ENCODE data around the gene RAG1.

RAG1 gene

DNA sequence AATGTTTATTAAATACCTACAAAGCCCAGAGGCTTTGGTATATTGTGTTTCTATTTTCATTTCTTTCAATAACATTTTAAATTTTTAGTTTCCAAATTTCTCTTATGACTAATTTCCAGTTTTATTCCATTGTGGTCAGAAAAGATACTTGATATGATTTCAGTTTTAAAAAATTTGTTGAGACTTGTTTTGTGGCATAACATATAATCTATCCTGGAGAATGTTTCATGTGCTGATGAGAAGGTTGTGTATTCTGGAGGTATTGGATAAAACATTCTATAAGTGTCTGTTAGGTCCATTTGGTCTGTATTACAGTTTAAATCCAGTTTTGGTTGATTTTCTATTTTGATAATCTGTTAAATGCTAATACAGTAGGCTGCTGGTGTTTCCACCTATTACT, 9.8 kb upstream of the RAG1 start:
- Histone ChIP-seq H3K4me2 (ENCODE audit: low read depth, low read length, poor library complexity, severe bottlenecking) (no peak overlapping the region), H3K4me3 (ENCODE audit: low read length, poor library complexity, severe bottlenecking) (no peak overlapping the region), H3K79me2 (ENCODE audit: insufficient read depth, low read length) (no peaks in the 10 kb centered on the region), H2AFZ (ENCODE audit: low read length) (no peak overlapping the region), H3K9me2 (replicated peaks; ENCODE audit: low read depth, low read length) (no peaks in the 10 kb centered on the region), H3K9ac (ENCODE audit: low read depth, low read length, poor library complexity, severe bottlenecking) (no peak overlapping the region), H3K4me1 (ENCODE audit: insufficient read depth, low read length, poor library complexity, severe bottlenecking) (peaks cover 8% of the 10 kb centered on the region), H3K27me3 (ENCODE audit: insufficient read depth, low read length, poor library complexity, severe bottlenecking) (no peaks in the 10 kb centered on the region), H3K36me3 (ENCODE audit: insufficient read depth, low read length) (no peaks in the 10 kb centered on the region), H3K9me3 (ENCODE audit: insufficient read depth, low read depth, low read length) (peaks cover 21% of the 10 kb centered on the region; the same call in 1 of the 2 replicates), H3F3A (ENCODE audit: low read depth) (no peaks in the 10 kb centered on the region; the same call in 1 of the 2 replicates), H4K20me1 (ENCODE audit: insufficient read depth, low read length, poor library complexity, severe bottlenecking) (no peaks in the 10 kb centered on the region)
- TF ChIP-seq EZH2phosphoT487 (IDR thresholded peaks at IDR 0.05; ENCODE audit: borderline replicate concordance): no peak
- TF ChIP-seq, protein P1, sequence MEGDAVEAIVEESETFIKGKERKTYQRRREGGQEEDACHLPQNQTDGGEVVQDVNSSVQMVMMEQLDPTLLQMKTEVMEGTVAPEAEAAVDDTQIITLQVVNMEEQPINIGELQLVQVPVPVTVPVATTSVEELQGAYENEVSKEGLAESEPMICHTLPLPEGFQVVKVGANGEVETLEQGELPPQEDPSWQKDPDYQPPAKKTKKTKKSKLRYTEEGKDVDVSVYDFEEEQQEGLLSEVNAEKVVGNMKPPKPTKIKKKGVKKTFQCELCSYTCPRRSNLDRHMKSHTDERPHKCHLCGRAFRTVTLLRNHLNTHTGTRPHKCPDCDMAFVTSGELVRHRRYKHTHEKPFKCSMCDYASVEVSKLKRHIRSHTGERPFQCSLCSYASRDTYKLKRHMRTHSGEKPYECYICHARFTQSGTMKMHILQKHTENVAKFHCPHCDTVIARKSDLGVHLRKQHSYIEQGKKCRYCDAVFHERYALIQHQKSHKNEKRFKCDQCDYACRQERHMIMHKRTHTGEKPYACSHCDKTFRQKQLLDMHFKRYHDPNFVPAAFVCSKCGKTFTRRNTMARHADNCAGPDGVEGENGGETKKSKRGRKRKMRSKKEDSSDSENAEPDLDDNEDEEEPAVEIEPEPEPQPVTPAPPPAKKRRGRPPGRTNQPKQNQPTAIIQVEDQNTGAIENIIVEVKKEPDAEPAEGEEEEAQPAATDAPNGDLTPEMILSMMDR (conservative IDR thresholded peaks at IDR 0.05; ENCODE audit: low read length): no peak

DNA sequence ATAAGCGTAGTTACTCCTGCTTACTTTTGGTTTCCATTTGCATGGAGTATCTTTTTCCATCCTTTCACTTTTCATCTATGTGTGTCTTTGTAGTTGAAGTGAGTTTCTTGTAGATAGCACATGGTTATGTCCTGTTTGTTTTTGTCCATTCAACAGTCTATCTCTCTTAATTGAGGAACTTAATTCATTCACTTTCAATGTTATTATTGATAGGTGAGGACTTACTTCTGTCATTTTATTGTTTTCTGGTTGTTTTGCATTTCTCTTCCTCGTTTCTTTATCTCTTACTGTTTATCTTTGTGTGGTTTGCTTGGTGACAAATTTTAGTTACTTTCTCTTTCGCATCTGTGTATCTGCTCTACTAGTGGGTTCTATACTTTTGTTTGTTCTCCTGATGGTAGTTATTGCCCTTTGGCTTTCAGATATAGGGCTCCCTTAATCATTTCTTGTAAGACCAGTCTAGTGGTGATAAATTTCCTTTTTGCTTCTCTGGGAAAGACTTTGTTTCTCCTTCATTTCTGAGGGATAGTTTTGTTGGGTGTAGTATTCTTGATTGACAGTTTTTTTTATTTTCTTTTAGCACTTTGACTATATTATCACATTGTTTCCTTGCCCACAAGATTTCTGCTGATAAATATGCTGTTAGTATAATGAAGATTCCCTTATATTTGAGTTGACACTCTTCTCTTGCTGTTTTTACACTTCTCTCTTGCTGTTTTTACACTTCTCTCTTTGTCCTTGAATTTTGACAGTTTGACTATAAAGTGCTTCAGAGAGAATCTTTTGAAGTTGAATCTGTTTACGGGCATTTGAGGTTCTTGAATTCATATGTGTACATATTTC, 9.0 kb upstream of the RAG1 start:
- Histone ChIP-seq H3K27me3 (ENCODE audit: insufficient read depth, low read length, poor library complexity, severe bottlenecking) (no peaks in the 10 kb centered on the region), H3K4me2 (ENCODE audit: low read depth, low read length, poor library complexity, severe bottlenecking) (peak overlapping the region; percentile 3), H3K79me2 (ENCODE audit: insufficient read depth, low read length) (no peaks in the 10 kb centered on the region), H4K20me1 (ENCODE audit: insufficient read depth, low read length, poor library complexity, severe bottlenecking) (no peaks in the 10 kb centered on the region), H3K9me2 (replicated peaks; ENCODE audit: low read depth, low read length) (no peaks in the 10 kb centered on the region), H3K4me3 (ENCODE audit: low read length, poor library complexity, severe bottlenecking) (no peak overlapping the region), H3K4me1 (ENCODE audit: insufficient read depth, low read length, poor library complexity, severe bottlenecking) (peaks cover 8% of the 10 kb centered on the region), H3F3A (ENCODE audit: low read depth) (no peaks in the 10 kb centered on the region; the same call in 1 of the 2 replicates), H3K36me3 (ENCODE audit: insufficient read depth, low read length) (no peaks in the 10 kb centered on the region), H2AFZ (ENCODE audit: low read length) (peak overlapping the region; percentile 13; the same call in 1 of the 2 replicates), H3K9ac (ENCODE audit: low read depth, low read length, poor library complexity, severe bottlenecking) (no peak overlapping the region), H3K9me3 (ENCODE audit: insufficient read depth, low read depth, low read length) (peaks cover 21% of the 10 kb centered on the region; the same call in 1 of the 2 replicates)
- TF ChIP-seq EZH2phosphoT487 (IDR thresholded peaks at IDR 0.05; ENCODE audit: borderline replicate concordance): no peak
- TF ChIP-seq, protein P1 (conservative IDR thresholded peaks at IDR 0.05; ENCODE audit: low read length): no peak

DNA sequence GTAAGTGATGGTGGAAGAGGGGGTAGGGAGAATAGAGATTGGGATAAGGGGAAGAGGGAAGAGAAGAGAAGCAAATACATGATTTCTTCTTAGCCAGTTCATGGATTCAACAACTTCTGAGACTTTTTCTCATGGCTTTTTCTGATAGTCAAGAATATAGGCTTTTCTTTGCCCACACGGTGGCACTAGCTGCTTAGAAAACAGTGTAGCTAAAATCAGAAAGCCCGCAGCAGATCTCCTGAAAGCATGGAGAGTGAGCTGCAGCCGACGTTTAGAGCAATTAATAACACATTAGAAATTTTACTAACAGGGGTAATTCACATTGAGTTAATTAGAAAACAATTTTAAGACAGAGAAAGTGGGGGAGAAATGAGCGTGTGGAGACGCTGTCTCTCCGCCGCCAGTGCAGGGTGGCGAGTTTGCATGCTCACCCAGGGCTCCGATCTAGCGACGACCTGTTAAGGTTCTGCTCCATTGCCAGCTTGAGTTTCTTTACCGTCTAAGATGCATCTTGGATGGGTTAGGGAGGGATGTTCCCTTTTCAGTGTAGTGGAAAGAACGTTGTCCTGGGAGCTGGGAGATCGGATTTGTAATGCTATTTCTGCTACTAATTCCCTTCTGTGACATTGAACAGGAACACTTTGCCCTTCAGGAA, 3.3 kb upstream of the RAG1 start:
- peaks cover 5% of the 10 kb centered on the region; the same call in 1 of the 2 replicates for H3K9me3 ChIP-seq (ENCODE audit: insufficient read depth, low read depth, low read length)
- no peaks in the 10 kb centered on the region for H3K9me2 ChIP-seq (replicated peaks; ENCODE audit: low read depth, low read length)
- H3K9ac ChIP-seq (ENCODE audit: low read depth, low read length, poor library complexity, severe bottlenecking): no peak overlapping the region
- no peak overlapping the region; the same call in 1 of the 2 replicates for H2AFZ ChIP-seq (ENCODE audit: low read length)
- H3K4me2 ChIP-seq (ENCODE audit: low read depth, low read length, poor library complexity, severe bottlenecking): peak overlapping the region; percentile 36
- H3K36me3 ChIP-seq (ENCODE audit: insufficient read depth, low read length): no peaks in the 10 kb centered on the region
- TF ChIP-seq EZH2phosphoT487 (IDR thresholded peaks at IDR 0.05; ENCODE audit: borderline replicate concordance): no peak
- TF ChIP-seq, protein P1 (conservative IDR thresholded peaks at IDR 0.05; ENCODE audit: low read length): peak; percentile 87
- H3K79me2 ChIP-seq (ENCODE audit: insufficient read depth, low read length): no peaks in the 10 kb centered on the region
- H3K4me1 ChIP-seq (ENCODE audit: insufficient read depth, low read length, poor library complexity, severe bottlenecking): peaks cover 22% of the 10 kb centered on the region
- H3K4me3 ChIP-seq (ENCODE audit: low read length, poor library complexity, severe bottlenecking): no peak overlapping the region
- H3F3A ChIP-seq (ENCODE audit: low read depth): no peaks in the 10 kb centered on the region; the same call in 1 of the 2 replicates
- H3K27me3 ChIP-seq (ENCODE audit: insufficient read depth, low read length, poor library complexity, severe bottlenecking): no peaks in the 10 kb centered on the region
- H4K20me1 ChIP-seq (ENCODE audit: insufficient read depth, low read length, poor library complexity, severe bottlenecking): no peaks in the 10 kb centered on the region
